Thyroid gland (tissue), 4 donors: ENCODE data around the gene ACTR3C.

Experiments
- CTCF ChIP-seq, 6 experiments: fragments of 200-600 bp in 3 of 6; fragments of 450-650 bp in 3 of 6; sonication (generic) in 3 of 6; IDR thresholded peaks; one replicate each; pipeline ENCODE4 v1.5.1; 2016 to 2019; ENCODE audit warnings: antibody characterized with exemption in 6 of 6, mild to moderate bottlenecking in 2 of 6, inconsistent platforms in 1 of 6, moderate library complexity in 1 of 6
- POLR2A ChIP-seq, 2 donors: fragments of 450-650 bp; IDR thresholded peaks; one replicate each; pipeline ENCODE4 v1.6.1; 2017; ENCODE audit warnings: antibody characterized with exemption in 2 of 2, mild to moderate bottlenecking in 2 of 2, moderate library complexity in 1 of 2

DNA sequence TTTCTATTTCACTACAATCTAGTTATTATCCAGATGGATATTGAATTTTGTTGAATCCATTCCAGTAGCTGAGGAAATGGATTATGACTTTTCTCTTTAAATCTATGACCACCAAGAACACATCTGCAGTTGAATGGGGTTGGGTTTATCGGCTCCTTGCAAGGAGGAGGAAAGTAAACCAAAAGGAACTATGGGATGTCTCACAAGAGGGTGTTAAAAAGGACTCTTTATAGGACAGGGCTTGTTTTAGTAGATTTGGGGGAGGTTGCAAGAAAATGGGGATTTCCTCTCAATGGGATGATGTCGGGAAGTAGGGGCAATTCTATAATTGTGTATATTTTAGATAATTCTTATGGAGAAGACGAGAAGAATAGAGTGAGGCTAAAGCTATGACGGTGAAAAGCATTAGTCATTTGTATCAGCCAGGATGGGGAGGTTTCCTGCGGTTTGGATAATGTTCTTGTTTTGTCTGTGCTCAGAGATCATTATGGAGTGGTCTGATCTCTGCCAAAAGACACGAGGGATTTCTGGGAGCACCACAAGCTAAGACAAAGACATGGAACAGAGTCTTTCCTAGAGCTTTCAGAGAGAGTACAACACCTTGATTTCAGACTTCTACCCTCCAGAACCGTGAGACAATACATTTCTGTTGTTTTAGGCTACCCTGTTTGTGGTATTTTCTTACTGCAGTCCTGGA is 5.4 kb downstream of the ACTR3C start:
- no peak for TF ChIP-seq CTCF (IDR thresholded peaks at IDR 0.05)
- TF ChIP-seq POLR2A (IDR thresholded peaks at IDR 0.05): no peak
